ENCODE results near the gene RGS6. TPM values are rescaled to one million over a fixed set of nuclear protein-coding genes. Genes with fewer than 3 reads are reported as not detected.

The RGS6 gene
- total RNA-seq, 2 donors from 2014 or later: 3.2 TPM; not detected in 1

- no peak for DNase-seq (ENCODE audit: low spot score)
- 67% methylated on average over 3 of the region's 3 CpGs for WGBS
- H3K27me3 ChIP-seq (replicated peaks; ENCODE audit: insufficient read depth): no peaks in the 10 kb centered on the region
- intact Hi-C loops (cut with DNase I): no loop called here
- no peaks in the 10 kb centered on the region for H3K9me3 ChIP-seq
- H3K4me1 ChIP-seq (replicated peaks): no peaks in the 10 kb centered on the region
- H3K27ac ChIP-seq: no peak overlapping the region
- H3K4me3 ChIP-seq: no peak overlapping the region
- H3K36me3 ChIP-seq: no peaks in the 10 kb centered on the region
- no peak for TF ChIP-seq POLR2A (IDR thresholded peaks at IDR 0.05)
- no peak for TF ChIP-seq POLR2AphosphoS5 (IDR thresholded peaks at IDR 0.05)
- TF ChIP-seq CTCF (IDR thresholded peaks at IDR 0.05): no peak
These were observed 369.1 kb downstream of the RGS6 start for GRCh38 chr14:72301352-72301751.

- WGBS: 88% methylated on average over 4 of the region's 4 CpGs
- Histone ChIP-seq H3K36me3 (no peaks in the 10 kb centered on the region), H3K9me3 (no peaks in the 10 kb centered on the region), H3K4me3 (no peak overlapping the region), H3K4me1 (replicated peaks) (no peaks in the 10 kb centered on the region), H3K27ac (no peak overlapping the region), H3K27me3 (replicated peaks; ENCODE audit: insufficient read depth) (no peaks in the 10 kb centered on the region)
- DNase-seq (ENCODE audit: low spot score): no peak
- intact Hi-C loops (cut with DNase I): no loop called here
- TF ChIP-seq POLR2A (IDR thresholded peaks at IDR 0.05) (no peak), POLR2AphosphoS5 (IDR thresholded peaks at IDR 0.05) (no peak), CTCF (IDR thresholded peaks at IDR 0.05) (no peak)
These were observed 371.7 kb downstream of the RGS6 start for GRCh38 chr14:72303930-72304329.

- H3K27me3 ChIP-seq (replicated peaks; ENCODE audit: insufficient read depth): no peaks in the 10 kb centered on the region
- intact Hi-C loops (cut with DNase I): no loop called here
- TF ChIP-seq POLR2AphosphoS5 (IDR thresholded peaks at IDR 0.05): no peak
- no peak for TF ChIP-seq POLR2A (IDR thresholded peaks at IDR 0.05)
- no peak for TF ChIP-seq CTCF (IDR thresholded peaks at IDR 0.05)
These were observed 373.3 kb downstream of the RGS6 start for GRCh38 chr14:72305561-72305960.

GRCh38 chr14:72308967-72309485, 376.8 kb downstream of the RGS6 start:
- no peak for DNase-seq (ENCODE audit: low spot score)
- TF ChIP-seq CTCF (IDR thresholded peaks at IDR 0.05) (no peak), POLR2A (IDR thresholded peaks at IDR 0.05) (no peak), POLR2AphosphoS5 (IDR thresholded peaks at IDR 0.05) (no peak)
- Histone ChIP-seq H3K27ac (no peak overlapping the region), H3K4me1 (replicated peaks) (no peaks in the 10 kb centered on the region), H3K4me3 (no peak overlapping the region), H3K27me3 (replicated peaks; ENCODE audit: insufficient read depth) (no peaks in the 10 kb centered on the region), H3K36me3 (no peaks in the 10 kb centered on the region), H3K9me3 (no peaks in the 10 kb centered on the region)
- 46% methylated on average over 6 of the region's 6 CpGs for WGBS
- intact Hi-C loops (cut with DNase I): no loop called here

More at GRCh38 chr14:72305561-72305960, 373.3 kb downstream of the RGS6 start:
- H3K36me3 ChIP-seq: no peaks in the 10 kb centered on the region
- no peak for DNase-seq (ENCODE audit: low spot score)
- H3K9me3 ChIP-seq: no peaks in the 10 kb centered on the region
- no peak overlapping the region for H3K4me3 ChIP-seq
- H3K4me1 ChIP-seq (replicated peaks): no peaks in the 10 kb centered on the region
- no peak overlapping the region for H3K27ac ChIP-seq

- H3K36me3 ChIP-seq: no peaks in the 10 kb centered on the region
- intact Hi-C loops (cut with DNase I): no loop called here
- H3K4me1 ChIP-seq (replicated peaks): no peaks in the 10 kb centered on the region
- H3K27me3 ChIP-seq (replicated peaks; ENCODE audit: insufficient read depth): no peaks in the 10 kb centered on the region
- H3K4me3 ChIP-seq: no peak overlapping the region
- WGBS: 52% methylated on average over 1 of the region's 1 CpG
- TF ChIP-seq CTCF (IDR thresholded peaks at IDR 0.05): no peak
- no peak for TF ChIP-seq POLR2AphosphoS5 (IDR thresholded peaks at IDR 0.05)
- TF ChIP-seq POLR2A (IDR thresholded peaks at IDR 0.05): no peak
- no peak overlapping the region for H3K27ac ChIP-seq
- no peak for DNase-seq (ENCODE audit: low spot score)
- no peaks in the 10 kb centered on the region for H3K9me3 ChIP-seq
These were observed 378.9 kb downstream of the RGS6 start for GRCh38 chr14:72311116-72311515.
